Measurements from ENCODE around the gene PACRG.
"Not testable (repeated sequence)": the region's sequence is repeated elsewhere in the genome, so short reads cannot be mapped to it uniquely, and the experiment has no call there.

Gene PACRG

DNA sequence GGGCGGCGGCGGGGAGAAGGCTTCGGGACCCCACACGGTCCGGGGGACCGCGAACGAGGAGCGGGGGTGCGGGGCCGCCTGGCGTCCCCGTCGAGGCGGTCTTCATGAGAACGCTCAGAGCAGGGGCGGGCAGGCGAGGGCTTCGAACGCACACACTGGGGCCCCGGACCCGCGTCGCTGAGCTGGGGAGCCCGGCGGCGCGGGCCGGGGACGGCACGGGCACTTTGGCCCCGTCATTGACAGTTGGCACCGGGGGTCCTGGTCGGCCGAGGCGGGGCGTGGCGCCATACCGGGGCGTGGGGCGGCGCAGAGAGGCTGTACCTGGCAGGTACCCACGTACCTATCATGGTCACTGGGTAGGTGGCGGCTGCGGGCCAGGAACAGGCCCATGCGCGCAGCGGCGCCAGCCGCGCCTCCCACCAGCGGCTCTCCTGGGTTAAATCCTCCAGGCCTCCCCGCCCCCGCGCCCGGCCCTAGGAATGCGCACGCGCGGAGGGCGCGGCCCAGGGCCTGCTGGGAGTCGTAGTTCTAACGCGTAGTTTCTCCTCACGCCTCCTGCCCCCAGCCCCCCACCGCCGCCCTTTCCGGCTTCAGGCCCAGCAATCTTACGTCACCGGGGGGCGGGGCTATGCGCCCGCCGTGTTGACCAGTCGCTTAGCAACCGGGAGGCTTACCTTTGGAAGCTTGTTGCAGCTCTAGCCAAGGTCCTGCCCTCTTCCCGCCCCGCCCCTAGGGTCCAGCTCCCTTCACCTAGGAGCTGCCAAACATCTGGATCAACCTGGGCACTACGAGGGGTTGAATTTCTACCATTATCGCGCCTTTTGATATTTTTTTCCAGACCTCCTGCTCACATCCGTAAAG is at the start of gene PACRG, which contains the start of gene PRKN:
Gene PACRG (plus strand): TSS at position 653 of the 861 bp plus-strand sequence.
Gene PRKN (minus strand): TSS at position 445 of the 861 bp plus-strand sequence.
- DNase-seq, result peak; percentile 60

DNA sequence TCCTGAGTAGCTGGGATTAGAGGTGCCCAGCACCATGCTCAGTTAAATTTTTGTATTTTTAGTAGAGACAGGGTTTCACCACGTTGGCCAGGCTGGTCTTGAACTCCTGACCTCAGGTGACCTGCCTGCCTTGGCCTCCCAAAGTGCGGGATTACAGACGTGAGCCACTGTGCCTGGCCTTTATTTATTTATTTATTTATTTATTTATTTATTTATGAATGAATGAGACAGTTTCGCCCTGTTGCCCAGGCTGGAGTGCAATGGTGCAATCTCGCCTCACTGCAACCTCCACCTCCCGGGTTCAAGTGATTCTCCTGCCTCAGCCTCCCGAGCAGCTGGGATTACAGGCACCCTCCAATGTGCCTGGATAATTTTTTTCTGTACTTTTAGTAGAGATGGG is 48.9 kb upstream of the PACRG start:
- DNase-seq, result not testable (repeated sequence)

DNA sequence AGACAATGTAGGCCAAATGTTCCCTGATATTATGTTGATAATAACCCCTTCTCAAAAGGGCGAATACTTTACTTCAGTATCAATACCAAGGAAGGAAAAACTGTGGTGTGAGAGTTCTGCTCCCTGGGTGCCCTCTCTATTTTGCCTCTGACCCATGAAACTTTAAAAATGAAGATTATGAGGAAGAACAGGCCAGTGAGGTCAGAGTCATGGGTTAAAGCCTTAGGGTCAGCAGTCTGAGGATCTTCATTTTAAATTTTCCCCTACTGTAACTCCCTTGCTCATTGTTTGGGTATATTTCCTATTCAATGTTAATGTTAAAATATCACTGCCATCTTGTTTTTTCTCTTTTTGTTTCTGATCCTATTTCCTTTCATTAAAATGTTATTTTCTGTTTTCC is 48.1 kb upstream of the PACRG start:
- DNase-seq, result no peak

DNA sequence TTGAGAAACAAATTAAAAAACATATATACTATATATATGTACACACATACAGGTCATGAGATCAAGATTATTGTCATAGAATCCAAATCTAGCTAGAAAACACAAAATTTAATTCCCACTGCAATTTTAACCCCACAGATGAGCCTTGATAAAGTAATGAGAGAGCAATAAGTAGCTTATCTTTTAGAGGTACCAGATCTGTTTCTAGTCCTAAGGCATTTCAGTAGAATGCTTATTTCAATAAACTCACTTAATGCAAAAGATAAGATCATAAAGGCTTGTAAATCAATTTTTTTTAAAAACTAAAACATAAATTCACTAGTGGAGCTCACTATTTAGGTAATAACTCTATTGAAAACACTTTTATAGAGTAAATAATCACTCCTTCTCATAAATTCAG is 47.4 kb upstream of the PACRG start:
- no peak for DNase-seq

DNA sequence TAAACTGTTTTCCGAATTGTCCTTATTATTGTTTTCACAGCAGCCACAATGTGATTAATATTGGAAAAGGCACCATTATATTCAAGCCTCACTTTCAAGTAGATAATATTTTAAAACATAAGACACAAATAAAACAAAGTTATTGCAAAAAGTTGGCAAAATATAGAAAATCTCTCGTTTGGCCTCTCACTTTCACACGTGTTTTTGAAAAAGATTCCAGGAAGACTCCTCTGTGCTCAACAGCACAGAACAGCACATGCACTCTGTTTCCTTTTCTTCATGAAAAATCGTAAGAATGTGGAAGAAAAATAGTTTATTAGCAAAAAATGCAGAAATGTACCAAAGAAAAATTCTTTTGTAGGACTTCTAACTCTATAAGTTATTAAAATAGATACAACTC is 46.9 kb upstream of the PACRG start:
- DNase-seq, result no peak

DNA sequence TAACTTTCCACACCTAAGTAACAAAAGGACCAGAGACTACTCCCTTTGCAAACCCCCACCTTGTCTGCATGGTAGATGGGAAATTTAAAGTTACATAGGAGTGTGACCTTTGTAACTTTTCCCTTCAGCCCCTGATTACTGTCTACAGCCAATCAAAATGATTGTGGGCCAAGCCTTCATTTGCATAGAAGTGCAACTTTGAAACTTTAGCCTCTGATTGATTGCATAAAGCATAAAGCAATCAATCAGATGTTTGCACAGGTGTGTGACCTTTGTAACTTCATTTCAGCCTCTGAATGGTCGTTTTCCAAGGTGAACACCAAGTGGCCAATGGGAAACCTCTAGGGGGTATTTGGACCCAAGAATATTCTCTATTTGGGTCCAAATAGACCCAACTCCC is 46.3 kb upstream of the PACRG start:
- no peak for DNase-seq

DNA sequence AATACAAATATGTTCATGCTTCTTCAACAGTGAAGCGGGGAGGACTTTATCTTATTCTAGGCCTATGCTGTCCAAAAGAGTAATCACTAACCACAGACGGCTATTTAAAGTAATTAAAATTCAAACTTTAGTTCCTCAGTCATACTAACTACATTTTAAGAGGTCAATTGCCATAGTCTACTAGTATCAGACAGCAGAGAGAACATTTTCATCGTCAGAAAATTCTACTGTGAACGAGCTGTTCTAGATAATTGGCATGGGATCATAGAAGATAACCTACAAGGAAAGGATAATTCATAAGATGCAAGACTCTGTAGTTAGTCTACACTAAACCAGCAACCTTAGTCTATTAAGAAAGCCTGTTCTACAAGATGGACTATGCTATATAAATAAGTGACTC is 44.6 kb upstream of the PACRG start:
- DNase-seq, result no peak

DNA sequence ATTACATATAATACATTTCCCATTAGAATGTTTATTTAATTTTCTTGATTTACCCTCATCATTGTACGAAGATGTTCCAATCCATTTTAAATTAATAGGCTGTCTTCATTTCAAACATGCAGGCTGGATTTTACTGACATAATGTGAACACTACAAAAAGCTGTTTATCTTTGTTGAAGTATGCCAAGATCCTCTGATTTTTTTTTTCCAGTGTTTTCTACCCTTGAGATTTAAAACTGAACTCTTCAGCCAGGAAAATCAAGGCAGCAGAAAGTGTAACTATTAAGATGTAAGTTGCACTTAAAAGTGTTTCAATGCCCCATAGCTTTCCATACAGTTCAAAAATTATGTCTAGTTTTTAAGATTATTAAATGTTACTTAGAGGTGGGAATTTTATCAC is 43.7 kb upstream of the PACRG start:
- no peak for DNase-seq

DNA sequence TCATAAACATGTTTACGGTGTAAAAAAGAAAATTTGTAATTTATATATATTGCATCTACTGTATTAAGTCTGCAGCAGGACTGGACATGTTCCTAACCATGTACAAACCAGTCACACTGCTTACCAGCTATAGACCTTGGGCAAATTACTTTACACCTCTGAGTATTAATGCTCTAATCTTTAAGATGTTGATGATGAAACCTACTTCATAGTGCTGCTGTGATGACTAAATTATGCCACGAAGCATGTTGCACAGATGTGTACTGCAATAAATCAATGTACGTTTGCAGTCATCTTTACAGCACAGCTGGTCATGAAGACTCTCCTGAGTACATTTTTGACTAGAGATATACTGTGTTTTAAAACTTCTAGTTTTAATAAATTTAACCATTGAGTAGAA is 42.8 kb upstream of the PACRG start:
- DNase-seq, result no peak

DNA sequence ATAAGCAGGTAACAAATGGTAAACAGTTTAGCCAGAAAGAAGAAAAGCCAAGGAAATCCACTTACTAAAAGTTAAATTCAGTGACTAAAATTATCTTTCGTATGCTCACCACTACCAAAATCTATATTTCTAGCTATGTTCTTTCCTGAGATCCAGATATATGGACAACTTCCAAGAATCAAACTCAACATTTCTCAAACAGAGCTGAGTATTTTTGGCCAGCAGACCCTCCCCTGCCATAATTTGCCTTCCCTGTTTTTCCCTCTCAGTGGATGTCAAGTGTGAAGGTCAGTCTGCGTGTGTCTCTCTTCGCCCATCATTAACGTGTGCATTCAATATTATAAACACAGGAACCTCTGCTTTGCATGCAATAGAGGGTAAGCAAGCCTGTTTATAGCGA is 42.2 kb upstream of the PACRG start:
- DNase-seq, result no peak

DNA sequence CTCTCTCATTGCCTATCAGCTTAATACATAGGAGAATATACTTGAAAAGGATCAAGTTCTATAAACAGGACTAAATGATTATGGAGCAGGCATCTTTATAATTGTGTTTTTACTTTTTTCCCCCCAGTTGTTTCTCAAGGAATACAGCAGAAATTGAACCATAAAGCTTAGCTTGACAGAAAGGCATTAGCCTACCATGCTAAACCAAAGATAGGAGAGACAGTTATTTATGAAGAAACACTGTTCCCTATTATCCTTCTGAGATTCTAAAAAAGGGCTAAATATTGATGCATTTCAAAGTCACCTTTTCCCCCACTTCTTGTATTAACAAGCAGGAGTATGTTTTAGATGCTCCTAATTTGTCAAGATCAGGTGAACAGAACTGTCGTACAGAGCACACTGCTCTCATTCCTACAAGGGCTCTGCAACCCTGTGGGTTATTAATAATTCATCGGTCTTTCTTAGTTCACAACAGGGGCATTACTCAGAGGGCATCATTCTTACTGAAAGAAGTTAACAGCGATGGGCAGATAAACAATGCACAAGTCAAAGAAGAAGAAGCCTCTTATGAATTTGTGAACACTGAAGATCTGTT is 38.9 kb upstream of the PACRG start:
- DNase-seq, result no peak

DNA sequence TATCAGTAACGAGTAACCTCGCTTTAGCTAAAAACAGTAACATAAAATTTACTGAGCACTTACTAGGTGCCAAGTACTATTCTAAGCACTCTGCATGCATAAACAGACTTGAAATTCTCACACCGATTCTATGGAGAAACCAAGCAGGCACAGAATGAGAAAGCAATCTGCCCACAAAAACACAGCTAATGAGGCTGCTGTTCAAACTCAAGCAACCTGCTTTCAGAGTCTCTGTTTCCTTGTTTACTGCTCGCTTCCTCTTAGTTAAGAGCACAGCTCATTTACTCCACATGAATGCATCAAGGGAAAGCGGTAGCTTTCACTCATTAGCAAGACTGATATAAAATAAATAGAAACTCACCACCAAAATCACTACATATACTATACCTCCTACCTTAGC is 37.6 kb upstream of the PACRG start:
- DNase-seq, result no peak

DNA sequence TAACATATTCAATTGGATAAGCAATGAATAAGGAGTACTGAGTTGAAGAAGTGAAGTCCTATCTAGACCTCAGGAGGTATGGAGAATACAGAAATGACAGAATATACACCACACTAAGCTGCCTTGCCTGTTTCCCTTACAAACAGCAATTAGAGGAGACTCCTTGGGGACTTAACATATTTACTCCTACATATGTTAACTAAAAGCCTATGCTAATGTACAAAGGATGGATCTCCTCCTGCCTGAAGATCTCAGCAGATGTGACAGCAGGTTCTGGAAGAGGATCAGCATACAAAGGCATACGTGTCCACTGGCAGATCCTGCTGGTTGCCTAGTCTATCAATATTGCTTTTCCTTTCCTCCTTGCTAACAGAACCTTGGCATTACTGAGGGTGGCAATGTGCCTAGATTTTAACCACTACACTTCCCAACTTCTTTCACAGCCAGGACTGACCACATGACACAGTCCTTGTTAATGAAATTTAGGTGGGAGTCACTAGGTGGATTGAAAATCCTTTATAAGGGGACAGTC is 29.8 kb upstream of the PACRG start:
- no peak for DNase-seq

DNA sequence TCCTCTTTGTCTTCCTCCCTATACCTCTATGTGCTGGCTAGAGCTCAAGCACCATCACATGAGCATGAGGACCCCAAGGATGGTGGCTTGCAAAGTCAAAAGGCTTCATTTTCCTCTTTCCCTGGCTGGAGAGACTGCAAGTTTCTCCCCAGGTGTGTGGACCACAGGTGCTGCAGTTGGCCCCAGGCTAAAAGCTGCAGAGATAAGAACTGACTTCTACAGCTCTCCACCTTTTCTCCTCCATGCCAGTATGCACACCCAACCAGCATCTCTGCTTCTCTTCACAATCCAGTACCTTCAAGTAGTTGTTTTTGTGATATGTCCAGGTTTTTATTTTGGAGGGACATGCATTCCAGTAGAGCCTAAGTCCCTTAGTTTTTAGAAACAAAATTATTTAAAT is 29.3 kb upstream of the PACRG start:
- DNase-seq, result no peak

DNA sequence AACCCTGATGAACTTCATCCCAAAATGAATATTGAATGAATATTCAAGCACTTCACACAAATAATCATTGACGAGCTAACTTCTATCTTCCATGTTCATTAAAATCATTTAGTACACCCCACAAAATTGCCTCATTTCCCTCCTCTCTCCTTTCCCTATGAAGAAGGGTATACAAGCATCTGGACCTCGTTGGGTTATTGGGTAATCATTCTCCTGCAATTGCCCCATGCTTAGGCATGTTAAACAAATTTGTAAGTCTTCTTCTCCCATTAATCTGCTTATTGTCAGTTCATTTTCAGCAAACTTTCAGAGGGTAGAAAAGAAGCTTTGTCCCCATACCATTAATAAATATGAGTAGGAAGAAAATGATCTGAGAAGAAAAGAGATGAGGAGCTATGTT is 27.8 kb upstream of the PACRG start:
- no peak for DNase-seq

DNA sequence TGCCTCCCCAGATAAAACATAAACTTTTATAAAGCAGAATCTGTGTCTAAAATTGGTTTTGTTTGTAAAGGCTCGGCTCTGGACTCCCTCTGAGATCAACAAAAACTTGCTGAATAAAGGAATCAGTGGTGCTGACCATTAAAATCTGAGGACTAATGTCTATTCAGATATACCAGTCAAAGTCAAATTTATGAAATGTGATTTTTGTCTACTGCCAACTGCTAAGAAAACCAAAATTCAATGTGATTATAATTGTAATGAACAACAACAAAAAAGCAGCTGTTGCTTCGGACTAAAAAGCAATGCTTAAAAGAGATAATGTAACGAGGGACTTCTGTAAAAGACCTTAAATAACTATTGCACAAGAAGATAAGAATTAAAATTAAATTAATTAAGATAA is 26.8 kb upstream of the PACRG start:
- DNase-seq, result no peak

DNA sequence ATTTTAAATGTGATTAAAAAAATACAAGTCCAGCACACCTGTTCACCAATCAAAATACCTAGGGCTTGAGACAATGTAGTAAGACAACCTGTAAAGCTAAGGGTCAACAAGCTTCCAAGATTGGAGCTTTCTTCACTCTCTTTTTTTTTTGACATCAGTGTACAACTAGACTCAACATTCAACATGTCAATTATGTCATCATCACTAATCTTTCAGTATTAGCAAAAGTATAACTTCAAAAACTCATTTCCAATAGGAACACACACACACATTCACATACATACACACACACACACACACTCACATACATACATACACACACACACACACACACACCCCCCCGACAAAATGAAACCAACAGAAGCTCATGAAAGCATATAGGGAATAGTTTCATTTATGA is 26.2 kb upstream of the PACRG start:
- no peak for DNase-seq

DNA sequence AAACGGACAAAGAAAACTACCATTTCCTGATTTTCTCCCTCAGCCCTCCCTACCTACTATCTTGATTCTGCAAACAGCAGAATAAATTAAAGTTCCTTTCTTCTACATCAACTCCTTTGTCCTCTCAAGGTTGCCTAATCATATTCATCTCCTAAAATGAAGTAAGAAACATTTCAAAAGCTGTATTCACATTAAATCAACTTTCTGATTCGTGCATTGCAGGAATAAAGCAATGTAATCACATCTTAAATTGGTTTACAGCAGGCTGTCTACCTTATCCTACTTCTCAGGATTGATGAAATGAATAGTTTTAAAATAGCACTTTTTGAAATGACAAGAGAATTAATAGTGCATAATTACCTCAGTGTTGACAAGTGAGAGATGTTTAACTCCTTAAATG is 25.3 kb upstream of the PACRG start:
- DNase-seq, result no peak

DNA sequence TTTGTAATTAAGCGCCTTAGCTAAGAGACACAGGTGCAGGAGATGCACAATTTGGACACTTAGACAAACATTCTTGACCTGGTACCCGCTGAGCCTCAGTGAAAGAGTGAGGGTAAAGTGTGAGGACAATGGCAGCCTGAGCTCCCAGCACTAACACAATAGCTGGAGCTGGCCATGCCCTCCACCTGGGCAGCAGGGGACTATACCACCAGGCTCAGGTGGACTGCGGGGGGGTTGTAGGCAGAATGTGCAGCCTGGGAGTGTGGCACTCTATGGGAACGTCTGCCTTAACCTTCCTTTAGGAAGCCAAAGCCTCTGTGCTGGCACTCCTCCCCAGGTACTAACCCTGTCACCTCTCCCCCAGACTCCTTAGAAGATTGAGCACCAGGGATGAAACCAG is 23.8 kb upstream of the PACRG start:
- no peak for DNase-seq

DNA sequence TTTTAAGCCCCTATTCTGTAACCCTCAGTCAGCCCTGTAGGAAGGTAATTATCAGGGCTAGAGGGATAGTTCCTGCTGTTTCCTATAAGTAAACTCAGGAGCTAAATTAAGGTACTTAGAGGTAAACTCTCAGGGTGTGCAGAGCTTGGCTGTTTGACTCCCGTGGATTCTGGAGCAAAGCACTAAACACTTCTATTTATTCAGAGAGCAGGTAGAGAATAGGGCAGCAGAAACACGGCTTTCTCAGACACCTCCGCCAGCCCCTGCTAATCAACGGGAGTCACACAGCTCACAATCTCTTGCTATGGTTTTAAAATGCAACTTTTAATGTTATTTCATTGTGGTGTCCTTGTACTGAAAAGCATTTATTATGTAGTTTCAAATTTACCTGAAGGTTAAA is 22.0 kb upstream of the PACRG start:
- DNase-seq, result no peak

DNA sequence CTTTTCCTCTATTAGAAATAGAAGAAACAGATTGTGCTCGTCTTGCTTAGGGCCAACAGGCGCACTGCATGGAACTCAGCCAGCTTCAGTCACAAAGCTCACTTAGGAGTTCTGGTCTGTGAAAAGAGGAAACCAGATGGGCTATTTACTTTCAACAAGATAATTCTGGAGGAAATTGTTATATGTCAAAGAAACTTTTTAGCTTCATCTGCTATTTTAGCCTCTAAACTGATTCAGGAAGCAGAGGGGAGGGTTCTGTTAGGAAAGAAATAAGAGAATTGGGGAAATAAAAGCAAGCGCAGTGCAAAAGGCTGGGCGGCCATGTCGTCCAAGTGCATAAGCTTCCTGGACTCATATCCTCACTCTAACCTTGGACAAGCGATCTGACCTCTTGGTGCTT is 21.5 kb upstream of the PACRG start:
- no peak for DNase-seq

DNA sequence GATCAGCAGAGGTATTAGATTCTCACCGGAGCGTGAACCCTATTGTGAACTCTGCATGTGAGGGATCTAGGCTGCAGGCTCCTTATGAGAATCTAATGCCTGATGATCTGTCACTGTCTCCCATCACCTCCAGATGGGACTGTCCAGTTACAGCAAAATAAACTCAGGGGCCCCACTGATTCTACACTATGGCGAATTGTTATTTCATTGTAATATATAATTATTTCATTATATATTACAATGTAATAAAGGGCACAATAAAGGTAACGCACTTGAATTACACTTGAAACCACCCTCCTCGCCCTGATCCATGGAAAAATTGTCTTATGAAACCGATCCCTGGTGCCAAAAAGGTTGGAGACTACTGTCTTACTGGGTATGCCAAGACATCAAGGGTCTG is 18.8 kb upstream of the PACRG start:
- DNase-seq, result no peak

DNA sequence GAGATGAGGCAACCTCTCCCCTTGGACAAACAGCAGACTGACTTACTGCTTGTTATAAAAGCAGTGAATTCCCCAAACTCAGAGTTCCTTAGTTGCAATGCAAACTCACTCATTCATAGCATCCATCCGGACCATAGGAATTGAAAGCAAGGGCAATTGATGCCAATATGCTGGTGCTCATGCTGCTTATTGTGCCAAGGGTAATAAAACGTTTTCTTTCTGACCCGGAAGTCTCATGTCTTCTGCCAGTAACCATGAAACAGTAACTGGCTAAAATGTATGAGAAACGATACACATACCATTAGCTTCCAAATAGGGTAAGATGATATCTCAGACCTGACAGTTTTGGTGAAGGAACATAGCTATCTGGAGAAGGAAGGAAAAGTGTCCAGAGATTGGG is 18.3 kb upstream of the PACRG start:
- no peak for DNase-seq

DNA sequence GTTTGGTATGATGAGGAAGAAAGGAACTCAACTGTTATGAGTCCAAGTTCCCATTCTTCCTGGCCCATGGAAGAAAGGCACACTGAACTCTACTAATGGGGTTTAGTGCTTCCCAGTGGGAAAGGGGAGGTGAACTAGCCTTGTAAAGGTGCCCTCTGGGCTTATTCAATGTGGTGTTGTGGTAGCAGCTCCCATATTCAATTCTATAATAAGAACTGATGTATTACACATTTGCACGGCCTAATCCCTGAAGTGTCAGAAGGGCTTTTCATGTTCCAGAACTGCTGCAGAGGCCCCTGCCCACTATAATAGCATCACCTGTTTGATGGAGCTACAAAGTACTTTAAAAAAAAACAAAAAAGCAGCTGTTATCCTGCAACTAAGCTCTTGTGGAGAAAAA is 17.4 kb upstream of the PACRG start:
- DNase-seq, result no peak

DNA sequence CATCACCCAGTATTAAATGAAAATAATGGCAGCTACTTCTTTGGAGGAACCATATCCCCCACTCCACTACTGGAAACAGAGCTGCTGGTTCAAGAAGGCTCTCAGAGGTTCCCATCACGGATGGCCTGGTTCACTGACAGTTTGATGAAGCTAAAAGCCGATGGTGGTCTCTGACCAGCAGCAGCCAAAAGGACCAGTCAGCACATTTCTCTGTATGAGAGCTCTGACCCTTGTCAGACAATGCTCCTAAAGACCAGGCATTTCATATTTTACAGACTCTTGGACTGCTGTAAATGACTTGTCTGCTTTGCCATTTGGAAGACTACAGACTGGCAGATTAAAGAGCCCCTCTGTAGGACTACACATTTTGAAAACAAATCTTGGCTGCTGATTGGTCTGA is 16.8 kb upstream of the PACRG start:
- DNase-seq, result no peak

Measured in NCI-H2081 treated with DMSO at 0.1 percent for 48 hours (cell line).